GM18858 (cell line): Measurements from ENCODE around the gene ANKRD44.
A peak's percentile ranks its signal among the peaks of the same experiment; 100 is the strongest.

Experiments used
- ATAC-seq: cut with Tn5 transposase; IDR thresholded peaks from one replicate; pipeline ENCODE4 v1.9.1; 2021; ENCODE audit not compliant: unreplicated experiment

ANKRD44 gene

DNA sequence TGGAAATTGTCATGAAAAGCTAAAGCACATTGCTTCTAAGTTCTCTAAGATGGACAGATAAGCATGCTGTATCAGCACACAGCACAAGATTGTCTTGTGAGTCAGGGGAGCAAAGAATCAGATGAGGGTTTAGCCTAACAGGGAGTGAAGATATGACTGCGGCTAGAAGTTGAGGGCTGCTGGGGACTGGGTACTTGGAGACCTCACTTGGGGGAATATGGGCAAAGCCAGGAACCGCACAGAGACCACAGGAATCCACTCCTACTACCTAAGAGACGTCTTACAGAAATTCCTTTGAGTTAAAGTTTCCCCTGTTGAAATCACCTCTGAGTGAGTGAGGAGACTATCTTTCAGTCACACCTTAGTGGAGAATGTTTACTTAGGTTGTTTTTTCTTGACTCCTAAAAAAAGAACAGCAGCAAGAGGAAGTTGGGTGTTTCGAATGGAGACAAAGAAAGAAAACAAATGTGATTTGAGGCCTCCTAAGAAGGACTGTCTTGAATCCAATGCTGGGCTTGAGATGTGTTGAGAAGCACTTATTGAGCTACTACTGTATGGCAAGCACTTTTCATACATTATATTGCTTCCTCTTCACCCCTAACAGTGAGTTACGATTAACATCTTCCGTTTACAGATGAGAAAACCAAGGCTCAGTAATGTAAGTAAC lies 100.7 kb downstream of the ANKRD44 start:
- ATAC-seq, result peak; percentile 23

DNA sequence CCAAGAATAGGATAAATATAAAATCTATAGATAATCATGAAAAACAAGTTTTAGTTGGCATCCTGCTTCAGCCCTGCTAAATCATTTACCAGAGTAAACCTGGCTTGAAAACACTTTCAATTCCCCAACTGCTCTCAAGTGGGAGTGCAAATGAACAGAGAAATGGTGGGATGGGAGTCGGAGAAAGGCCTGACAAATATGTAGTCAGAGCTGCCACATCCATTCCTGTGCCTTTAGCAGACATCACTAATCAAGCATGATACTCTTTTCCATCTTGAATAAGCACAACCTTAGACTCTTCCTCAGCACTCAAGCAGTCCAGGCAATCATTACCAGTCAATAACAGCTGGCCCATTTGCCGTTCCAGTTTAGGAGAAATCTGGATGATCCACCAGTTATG lies 101.3 kb downstream of the ANKRD44 start:
- ATAC-seq, result no peak

- ATAC-seq, result no peak
Measured at GRCh38 chr2:197208841-197209240, 101.7 kb downstream of the ANKRD44 start.

DNA sequence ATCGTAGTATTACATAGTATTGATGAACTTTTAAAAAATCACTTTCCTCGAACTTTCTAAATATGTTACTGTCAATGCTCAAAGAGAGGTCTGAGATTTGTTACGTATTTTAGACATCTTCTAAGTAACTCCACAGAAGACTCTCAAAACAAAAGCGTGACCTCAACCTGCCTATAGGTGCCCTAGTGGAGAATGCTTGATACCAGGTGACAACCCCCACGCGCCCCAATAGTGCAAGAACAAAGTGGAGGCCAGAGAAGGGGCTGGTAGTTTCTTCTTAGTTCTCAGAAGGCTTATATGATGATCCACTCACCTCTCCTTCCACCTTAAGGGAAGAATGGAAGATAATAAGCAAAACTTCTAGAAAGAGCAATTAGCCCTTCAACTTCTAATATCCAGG lies 102.6 kb downstream of the ANKRD44 start:
- no peak for ATAC-seq

GRCh38 chr2:197207598-197207997 lies 103.0 kb downstream of the ANKRD44 start:
- ATAC-seq, result no peak

DNA sequence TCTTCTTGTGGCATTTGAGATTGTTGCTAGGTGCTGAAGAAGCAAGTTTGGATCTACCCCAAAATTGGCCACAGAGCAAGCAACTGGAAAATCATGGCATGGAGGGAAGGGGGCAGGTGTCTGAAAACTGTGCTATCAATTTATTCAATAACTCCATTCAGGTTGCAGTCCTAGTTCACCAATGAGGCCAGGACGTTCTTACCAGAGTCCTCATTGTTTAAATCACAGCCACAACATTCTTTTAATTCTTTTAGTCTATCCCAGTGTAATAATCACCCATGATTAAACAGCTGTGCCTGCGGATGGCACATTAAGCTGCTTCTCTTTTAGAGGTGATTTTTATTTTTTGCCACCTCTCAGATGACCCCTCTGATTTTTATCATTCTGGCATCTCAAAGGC lies 103.5 kb downstream of the ANKRD44 start:
- no peak for ATAC-seq

- peak; percentile 67 for ATAC-seq
Measured at GRCh38 chr2:197205585-197206215, 104.9 kb downstream of the ANKRD44 start.

DNA sequence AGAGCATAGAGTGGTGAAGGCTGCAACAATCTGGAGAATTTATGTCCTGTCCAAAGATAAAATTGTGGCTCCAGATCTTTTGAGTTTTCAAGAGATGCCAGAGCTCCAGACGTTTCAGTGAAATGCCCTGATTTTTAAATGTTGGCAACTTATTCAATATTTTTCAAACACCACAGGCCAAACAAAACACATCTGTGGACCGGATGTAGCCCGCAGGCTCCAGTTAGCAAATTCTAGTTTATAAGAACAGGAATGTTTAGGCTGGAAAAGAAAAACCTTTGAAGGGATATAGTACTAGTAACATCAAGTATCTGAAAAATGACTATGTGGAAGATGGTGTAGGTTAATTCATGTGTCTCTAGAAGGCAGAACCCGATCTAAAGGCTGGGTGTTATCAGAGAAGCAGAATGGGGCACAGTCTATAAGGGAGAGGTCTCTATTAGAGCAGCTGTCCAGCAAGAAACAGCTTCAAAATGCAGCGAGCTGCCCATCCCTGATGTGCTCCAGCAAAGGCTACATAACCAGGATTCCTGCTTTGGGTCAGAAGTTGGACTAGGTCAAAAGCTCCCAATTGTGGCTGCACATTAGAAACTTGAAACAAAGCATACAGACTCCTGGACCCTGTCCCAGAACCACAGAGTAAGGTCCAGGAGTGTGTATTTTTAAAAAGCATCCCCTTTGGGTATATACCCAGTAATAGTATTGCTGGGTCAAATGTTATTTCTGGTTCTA lies 105.9 kb downstream of the ANKRD44 start:
- ATAC-seq, result no peak

GRCh38 chr2:197201874-197202273 lies 108.7 kb downstream of the ANKRD44 start:
- no peak for ATAC-seq

GRCh38 chr2:197200762-197201058 lies 109.9 kb downstream of the ANKRD44 start:
- ATAC-seq, result no peak

- ATAC-seq, result no peak
Measured at GRCh38 chr2:197200051-197200761, 110.4 kb downstream of the ANKRD44 start.

GRCh38 chr2:197198890-197199289 lies 111.7 kb downstream of the ANKRD44 start:
- peak; percentile 95 for ATAC-seq

GRCh38 chr2:197197895-197198311 lies 112.7 kb downstream of the ANKRD44 start:
- no peak for ATAC-seq

DNA sequence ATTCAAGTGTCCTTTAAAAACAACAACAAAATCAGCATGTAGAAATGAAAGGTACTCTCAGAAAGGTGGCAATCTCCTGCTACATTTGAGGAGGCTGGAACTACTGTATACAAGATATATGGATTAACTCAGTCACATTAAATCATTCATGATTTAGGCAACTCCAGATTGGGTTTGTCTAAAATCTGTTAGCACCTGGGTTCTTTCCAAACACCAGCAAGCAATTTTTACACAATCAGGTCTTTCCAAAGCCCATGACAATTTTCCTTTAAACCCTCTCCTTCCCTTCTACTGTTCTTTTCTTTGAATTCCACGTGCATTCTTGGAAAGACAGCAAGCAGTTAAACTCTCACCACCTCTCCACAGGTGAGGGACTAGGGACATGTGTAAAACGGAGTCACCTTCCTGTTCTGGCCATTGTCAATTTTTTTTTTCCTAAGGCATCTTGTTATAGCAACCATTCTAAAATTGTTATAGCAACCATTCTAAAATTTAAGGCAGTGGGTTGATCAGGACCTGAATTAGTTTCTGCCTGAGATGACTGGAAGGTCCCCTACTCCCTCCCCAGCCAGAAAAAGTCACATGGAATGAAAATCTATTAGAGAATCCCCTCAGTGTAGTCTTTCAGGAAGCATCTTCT lies 113.9 kb downstream of the ANKRD44 start:
- ATAC-seq, result no peak

DNA sequence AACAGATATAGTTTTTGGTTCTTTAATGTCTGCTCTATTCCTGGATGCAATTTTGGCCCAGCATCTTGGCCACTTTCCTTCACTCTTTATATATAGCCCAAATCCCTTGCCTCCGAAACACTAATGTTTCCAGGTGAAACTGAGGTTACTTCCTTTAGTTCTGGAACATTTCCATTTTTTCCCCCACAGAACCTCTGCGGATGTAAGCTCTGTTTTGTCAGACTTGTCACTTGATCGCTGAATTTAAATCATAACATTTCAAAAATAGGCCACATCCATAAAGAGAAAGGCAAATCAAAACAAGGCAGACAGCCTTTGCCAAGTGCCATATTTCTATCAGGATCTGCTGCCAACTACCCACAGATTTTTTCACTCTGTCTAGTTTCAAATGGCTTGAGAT lies 115.1 kb downstream of the ANKRD44 start:
- ATAC-seq, result no peak

DNA sequence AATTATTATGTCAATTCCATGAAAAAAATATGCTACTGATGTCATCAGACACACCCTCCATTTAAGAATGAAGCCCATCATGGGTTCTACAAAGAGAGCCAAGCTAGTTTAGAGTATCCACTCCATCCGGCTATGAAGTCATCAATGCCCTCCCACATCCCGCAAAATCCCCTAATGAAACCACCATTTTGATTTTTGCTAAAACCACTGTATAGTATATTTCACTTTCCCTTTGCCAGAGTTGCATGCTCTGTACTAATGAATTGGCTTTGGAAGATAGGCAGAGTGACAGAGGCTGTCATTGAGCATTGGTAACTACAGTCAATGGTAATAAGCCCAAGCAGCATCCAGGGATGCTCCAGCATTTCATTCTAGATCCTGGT lies 118.6 kb downstream of the ANKRD44 start:
- peak; percentile 73 for ATAC-seq

DNA sequence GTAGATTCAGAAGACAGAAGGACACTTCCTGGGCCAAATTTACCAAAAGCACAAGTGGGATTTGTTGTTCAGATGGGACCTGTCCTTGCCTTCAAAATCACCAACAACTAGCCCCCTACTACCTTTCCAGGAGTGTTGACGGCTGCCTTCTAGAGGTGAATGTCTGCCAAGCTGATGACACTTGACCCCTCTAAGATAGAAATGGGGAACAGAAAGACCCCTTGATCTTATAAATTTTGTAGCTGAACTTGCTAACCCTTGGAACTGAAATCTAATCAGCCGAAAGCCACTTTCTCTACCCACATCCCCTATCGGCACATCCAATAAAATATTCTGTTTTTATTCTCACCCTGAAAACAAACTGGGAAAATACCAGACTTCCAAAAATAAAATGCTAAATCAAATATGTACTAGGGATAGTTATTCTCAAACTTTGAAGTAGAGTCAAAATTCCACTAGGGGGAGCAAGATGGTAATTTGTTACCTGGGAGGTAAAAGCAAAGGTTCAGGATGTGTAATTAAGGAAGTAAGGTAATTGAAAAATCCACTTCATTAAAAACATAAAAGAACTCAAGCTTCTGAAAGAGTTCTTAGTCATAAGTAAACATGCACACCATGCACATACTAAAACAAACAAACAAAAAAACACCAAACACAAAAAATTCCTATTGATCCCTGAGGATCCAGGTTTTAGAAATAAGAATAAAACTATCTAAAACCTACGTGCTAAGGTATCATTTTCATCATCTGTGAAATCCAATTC lies 119.2 kb downstream of the ANKRD44 start:
- ATAC-seq, result no peak

- ATAC-seq, result no peak
Measured at GRCh38 chr2:197190100-197190432, 120.5 kb downstream of the ANKRD44 start.

DNA sequence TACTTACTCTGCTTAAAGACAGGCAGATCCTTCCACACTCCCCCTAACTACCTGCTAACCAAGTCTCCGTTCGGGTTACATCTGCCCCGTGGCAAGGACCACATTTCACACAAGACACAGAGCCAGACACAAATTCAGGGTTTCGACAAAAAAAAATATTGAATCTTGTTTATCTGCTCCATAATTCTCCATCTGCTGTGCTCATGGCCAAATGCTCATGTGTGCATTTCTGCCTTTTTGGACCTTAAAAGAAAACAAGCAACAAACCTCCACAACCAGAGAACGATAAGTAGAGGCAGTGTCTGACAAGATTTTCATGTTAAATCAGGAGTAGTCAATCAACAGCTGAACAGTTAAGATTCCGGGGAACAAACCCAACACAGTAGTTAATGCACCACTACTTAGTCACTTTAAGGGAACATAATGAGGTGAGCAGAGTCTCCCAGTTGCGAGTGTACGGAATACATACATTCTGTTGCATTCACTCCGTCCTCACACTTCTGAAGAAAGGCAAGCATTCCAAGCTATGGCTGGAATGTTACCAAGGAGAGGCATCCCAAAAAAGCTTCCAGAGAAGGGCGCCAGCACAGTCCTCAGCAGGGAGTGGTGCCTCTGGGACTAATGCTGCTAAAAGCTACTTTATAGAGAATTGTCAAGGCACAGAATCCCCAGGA lies 121.0 kb downstream of the ANKRD44 start:
- ATAC-seq, result no peak

- no peak for ATAC-seq
Measured at GRCh38 chr2:197185676-197186075, 124.9 kb downstream of the ANKRD44 start.
